Activated T-helper 17 cell treated with anti-CD3 and anti-CD28 coated beads, Interleukin-2, amount 50 U/mL, for 72 hours (primary cell): Measurements from ENCODE around the gene RNF214. TPM values are rescaled to one million over a fixed set of nuclear protein-coding genes. Genes with fewer than 3 reads are reported as not detected.

Source experiments
- ATAC-seq: fragments of 150-1000 bp; cut with Tn5 transposase; replicated peaks from 2 replicates; pipeline ENCODE4 v1.10.0; 2021; ENCODE audit warnings: mild to moderate bottlenecking, moderate library complexity
- H3K27ac Mint-ChIP-seq: one replicate; pipeline ENCODE4 v1.8.0; 2022; ENCODE audit warnings: mixed read lengths
- H3K27me3 Mint-ChIP-seq: one replicate; pipeline ENCODE4 v1.8.0; 2022; ENCODE audit warnings: mixed read lengths
- H3K36me3 Mint-ChIP-seq: one replicate; pipeline ENCODE4 v1.8.0; 2022; ENCODE audit warnings: low read depth, mild to moderate bottlenecking, mixed read lengths
- H3K4me1 Mint-ChIP-seq: one replicate; pipeline ENCODE4 v1.8.0; 2022; ENCODE audit warnings: mixed read lengths
- H3K4me3 Mint-ChIP-seq: one replicate; pipeline ENCODE4 v1.8.0; 2022; ENCODE audit warnings: mild to moderate bottlenecking, mixed read lengths
- H3K9me3 Mint-ChIP-seq: one replicate; pipeline ENCODE4 v1.8.0; 2022; ENCODE audit warnings: mixed read lengths
- total RNA-seq, 2 donors: library from RNA; stranded (reverse); gene quantifications; one replicate each; pipeline ENCODE4 v1.2.3, GENCODE V29; 2022

RNF214 gene
- total RNA-seq, 2 donors from 2014 or later: 15.3 to 18.6 TPM

DNA sequence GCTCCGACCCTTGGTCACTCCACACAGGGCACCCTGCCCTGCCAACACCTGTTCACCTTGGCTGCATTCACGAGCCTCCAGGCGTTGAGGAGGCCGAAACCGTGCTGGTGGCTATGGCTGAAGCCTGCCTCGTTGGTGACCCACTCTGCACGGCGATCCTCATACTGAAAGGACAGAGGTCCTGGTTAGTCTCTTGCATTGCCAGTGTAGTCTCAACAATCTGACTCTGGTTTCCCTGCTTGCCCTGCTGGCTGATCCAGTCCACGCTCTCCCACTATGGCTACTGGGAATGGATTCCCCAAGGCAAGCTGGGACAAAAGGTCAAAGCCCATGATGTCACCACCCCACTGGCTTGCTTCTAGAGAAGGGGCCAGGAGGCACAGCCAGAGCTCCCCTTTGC, 13.5 kb upstream of the RNF214 start:
- no peaks in the 10 kb centered on the region for H3K9me3 Mint-ChIP-seq
- H3K4me1 Mint-ChIP-seq: peaks cover 4% of the 10 kb centered on the region
- peaks cover 100% of the 10 kb centered on the region for H3K36me3 Mint-ChIP-seq
- H3K27me3 Mint-ChIP-seq: no peaks in the 10 kb centered on the region
- peak overlapping the region; percentile 25 for H3K27ac Mint-ChIP-seq
- H3K4me3 Mint-ChIP-seq: no peak overlapping the region
- ATAC-seq: no peak

DNA sequence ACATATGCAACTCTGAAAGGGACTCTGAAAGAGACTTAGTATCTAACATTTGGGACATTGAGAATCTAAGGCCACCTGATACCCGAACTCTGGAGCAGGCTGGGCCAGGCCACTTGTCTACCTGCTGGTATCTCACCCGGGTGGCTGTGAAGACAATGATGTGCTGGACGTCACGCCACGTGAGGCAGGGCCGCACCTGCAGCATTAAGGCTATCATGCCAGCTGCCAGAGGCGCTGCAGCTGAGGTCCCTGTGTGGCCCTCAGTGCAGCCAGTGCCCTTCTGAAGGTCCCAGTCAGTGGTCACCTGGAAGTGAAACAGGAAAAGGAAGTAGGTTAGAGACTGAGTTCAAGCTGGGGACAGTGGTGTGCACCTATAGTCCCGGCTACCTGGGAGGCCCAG, 13.0 kb upstream of the RNF214 start:
- Mint-ChIP-seq H3K27ac (peak overlapping the region; percentile 25), H3K4me1 (peaks cover 4% of the 10 kb centered on the region), H3K4me3 (no peak overlapping the region), H3K9me3 (no peaks in the 10 kb centered on the region), H3K27me3 (no peaks in the 10 kb centered on the region), H3K36me3 (peaks cover 100% of the 10 kb centered on the region)
- ATAC-seq: no peak

DNA sequence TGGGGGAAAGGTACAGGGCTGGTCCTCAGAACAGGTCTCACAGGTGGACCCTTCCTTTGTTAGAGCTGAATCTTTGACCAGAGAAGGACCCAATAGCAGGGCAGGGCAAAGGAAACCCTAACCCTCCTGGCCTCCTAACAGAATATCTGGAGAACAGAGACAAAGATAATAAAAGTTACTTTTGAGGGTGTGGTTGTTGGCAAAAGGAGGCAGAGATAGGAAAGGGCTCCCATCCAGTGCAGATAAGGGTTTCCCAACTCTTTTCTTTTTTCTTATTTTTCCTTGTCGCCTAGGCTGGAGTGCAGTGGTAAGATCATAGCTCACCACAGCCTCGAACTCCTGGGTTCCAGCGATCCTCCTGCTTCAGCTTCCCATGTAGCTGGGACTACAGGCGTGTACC, 12.5 kb upstream of the RNF214 start:
- H3K9me3 Mint-ChIP-seq: no peaks in the 10 kb centered on the region
- ATAC-seq: no peak
- no peaks in the 10 kb centered on the region for H3K27me3 Mint-ChIP-seq
- H3K4me1 Mint-ChIP-seq: peaks cover 4% of the 10 kb centered on the region
- H3K27ac Mint-ChIP-seq: peak overlapping the region; percentile 85
- H3K36me3 Mint-ChIP-seq: peaks cover 100% of the 10 kb centered on the region
- no peak overlapping the region for H3K4me3 Mint-ChIP-seq

DNA sequence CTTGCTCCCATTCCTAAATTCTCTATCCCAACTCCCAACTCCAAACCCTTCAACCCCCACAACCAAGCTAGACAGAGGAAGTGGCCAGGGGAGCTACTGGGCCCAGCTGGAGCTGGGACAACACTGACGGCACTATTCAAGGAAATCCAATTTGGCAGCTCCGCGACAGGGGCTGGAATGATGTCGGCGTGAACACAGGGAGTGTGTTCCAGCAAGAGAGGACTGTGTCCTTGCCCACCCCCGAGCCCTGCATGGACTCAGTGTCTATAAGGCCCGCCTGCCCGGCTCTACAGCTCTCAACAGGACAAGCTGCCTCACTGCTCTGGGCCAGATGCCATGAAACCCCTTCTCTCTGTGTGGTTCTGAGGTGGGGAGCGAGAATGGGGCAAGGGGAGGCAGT, 11.9 kb upstream of the RNF214 start:
- H3K27ac Mint-ChIP-seq: peak overlapping the region; percentile 85
- H3K27me3 Mint-ChIP-seq: no peaks in the 10 kb centered on the region

DNA sequence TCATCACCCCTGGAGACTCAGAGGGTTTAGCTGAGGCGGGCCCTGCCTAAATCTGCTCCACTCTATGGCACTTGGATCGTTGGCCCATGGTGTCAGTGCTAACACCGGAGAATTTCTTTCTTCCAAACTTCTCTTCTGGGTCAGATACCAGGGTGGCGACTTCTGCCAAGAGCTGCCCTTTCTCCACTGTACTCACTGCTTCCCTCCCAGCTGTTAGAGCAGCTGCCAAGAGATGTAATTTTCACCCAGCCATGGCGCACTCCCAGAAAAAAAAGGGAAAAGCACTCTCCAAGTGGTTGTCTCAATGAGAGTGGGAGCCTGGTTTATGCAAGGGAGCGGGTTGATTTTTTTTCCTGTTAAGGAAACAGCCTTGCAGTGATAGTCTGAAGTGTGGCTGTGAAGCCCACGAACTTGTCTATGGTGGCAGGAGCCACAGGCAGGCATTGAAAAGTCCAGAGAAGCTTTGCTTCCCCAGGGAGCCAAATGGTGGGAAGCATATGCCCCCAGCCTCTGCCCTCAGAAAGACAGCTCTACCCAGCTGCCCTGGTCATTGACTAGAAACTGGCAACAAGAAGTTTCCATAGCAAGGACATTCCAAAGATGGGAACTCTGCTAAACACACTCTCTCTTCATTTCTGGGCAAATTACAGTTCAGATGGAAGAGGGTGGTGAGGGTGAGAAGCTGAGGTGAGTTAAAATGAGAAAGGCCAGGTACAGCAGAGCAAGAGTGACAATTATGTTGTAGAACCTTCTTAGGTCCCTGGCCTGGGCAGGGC, 11.3 kb upstream of the RNF214 start:
- peaks cover 100% of the 10 kb centered on the region for H3K36me3 Mint-ChIP-seq

More for the DNA sequence above, 11.9 kb upstream of the RNF214 start:
- H3K36me3 Mint-ChIP-seq: peaks cover 100% of the 10 kb centered on the region
- no peak overlapping the region for H3K4me3 Mint-ChIP-seq
- H3K9me3 Mint-ChIP-seq: no peaks in the 10 kb centered on the region
- H3K4me1 Mint-ChIP-seq: peaks cover 4% of the 10 kb centered on the region
- ATAC-seq: no peak

DNA sequence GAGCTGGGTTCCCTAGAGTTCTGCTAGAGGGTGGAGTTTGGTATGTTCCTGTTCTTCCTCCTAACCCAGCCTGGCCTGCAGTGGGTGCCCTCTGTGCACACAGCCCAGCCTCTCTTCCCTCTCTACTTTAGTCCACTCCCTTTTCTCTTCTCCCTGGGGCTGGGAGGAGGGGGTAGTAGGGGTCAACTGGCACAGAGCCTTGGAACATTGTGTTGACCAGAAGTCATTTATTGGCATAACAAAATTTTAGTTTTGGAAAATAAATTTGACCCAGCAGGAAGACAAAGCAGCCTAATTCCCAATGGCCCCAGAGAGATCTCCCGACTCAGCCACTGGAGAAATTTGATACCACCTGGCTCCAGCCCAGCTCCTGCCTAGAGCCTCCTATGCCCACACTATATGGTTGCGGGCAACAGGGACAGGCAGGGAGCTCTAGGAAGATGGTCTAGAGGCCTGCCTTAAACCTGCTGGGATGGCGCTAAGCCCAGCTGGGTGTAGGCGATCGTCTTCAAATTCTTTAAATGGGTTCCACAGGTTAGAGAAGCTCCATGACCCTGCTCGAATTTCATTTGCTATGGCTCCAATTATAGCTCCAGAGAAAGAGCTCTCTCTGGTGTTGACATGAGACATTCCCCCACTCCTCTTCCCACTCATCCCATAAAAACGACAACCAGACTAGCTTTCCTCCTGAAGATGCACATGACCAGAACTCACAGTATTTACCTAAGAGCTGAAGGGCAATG, 10.5 kb upstream of the RNF214 start:
- Mint-ChIP-seq H3K27ac (peak overlapping the region; percentile 38), H3K4me3 (no peak overlapping the region), H3K36me3 (peaks cover 100% of the 10 kb centered on the region), H3K4me1 (peaks cover 9% of the 10 kb centered on the region), H3K27me3 (no peaks in the 10 kb centered on the region), H3K9me3 (no peaks in the 10 kb centered on the region)
- ATAC-seq: no peak

More for the DNA sequence above, 11.3 kb upstream of the RNF214 start:
- H3K4me3 Mint-ChIP-seq: no peak overlapping the region
- no peak for ATAC-seq
- no peaks in the 10 kb centered on the region for H3K9me3 Mint-ChIP-seq
- H3K27ac Mint-ChIP-seq: peak overlapping the region; percentile 38
- peaks cover 4% of the 10 kb centered on the region for H3K4me1 Mint-ChIP-seq
- H3K27me3 Mint-ChIP-seq: no peaks in the 10 kb centered on the region

DNA sequence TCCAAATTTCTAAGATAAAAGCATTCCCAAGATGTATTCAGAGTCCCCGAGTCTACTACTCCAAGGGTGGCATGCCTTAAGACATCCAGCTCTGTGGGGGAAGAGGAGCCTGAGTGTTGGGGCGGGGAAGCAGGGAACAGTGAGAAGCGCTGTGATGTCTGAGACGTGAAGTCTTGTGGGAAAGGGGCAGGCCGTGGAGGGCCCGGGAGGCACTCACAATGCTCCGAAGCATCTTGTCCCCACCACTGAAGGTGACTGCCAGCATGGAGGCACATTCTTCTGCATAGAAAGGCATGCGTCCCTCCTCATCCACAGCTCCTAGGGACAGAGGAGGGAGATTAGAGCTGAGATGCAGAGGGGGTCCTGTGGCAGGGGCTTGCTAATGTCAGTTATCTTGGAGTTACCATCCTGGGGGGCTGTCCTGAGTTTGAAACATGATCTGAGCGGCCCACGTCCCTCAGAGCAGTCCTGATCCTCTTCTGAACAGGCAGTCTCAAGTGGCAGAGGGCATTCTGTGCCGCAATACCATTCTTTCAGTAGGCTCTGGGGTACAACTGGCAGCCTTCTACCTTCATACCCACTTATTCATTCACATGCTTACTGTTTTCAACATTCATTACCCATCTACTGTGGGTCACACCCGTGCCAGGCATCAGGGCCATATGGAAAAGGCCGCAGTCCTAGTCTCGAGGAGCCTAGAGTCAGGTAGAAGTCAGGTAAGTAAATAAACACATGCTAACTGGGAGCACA, 9.3 kb upstream of the RNF214 start:
- no peak for ATAC-seq
- Mint-ChIP-seq H3K27ac (no peak overlapping the region), H3K4me3 (no peak overlapping the region), H3K36me3 (peaks cover 100% of the 10 kb centered on the region), H3K27me3 (no peaks in the 10 kb centered on the region), H3K9me3 (no peaks in the 10 kb centered on the region), H3K4me1 (peaks cover 11% of the 10 kb centered on the region)

DNA sequence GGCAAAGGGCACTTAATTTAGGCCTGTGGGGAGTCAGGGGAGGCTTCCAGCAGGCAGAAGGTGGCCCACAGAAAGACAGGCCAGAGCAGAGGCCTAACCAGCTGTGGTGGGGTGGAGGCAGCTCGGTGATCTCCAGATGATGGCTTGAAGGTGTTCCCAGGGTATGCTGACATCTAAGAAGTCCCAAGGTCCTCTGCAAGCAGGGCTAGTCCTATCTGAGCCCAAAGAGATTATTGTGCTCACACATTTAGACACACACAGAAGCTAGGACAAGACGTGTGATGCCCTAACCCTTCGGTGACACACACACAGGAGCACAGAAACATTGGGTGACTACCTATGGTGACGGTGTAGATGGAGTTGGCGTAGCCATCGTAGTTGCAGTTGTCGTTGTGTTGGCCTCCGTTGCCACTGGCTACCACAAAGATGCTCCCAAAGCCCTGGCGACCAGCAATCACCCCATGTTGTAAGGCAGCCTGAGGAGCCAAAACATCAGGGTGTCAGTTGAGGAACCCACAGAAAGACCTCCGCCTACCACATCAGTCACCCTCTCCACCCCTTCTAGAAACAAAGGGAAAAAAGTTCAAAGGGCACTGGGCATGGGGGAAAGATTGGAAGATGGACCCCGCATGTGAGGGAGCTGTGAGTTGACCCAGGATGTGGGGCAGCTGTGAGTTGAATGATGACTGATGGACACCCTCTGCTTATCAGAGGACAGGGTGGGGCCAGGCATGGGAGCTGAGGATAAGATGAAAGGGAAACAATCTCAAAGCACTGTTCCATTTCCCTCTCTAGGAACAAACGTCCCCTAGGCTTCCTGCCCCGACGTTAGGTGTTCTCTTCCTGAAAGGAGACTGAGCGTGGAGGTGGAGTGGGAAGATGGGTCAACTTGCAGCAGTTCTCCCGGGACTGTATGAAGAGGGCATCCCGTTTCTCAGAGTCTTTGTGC, 8.5 kb upstream of the RNF214 start:
- H3K27ac Mint-ChIP-seq: no peak overlapping the region
- no peak overlapping the region for H3K4me3 Mint-ChIP-seq
- no peaks in the 10 kb centered on the region for H3K27me3 Mint-ChIP-seq
- ATAC-seq: no peak
- H3K9me3 Mint-ChIP-seq: no peaks in the 10 kb centered on the region
- peaks cover 100% of the 10 kb centered on the region for H3K36me3 Mint-ChIP-seq
- H3K4me1 Mint-ChIP-seq: peaks cover 16% of the 10 kb centered on the region

DNA sequence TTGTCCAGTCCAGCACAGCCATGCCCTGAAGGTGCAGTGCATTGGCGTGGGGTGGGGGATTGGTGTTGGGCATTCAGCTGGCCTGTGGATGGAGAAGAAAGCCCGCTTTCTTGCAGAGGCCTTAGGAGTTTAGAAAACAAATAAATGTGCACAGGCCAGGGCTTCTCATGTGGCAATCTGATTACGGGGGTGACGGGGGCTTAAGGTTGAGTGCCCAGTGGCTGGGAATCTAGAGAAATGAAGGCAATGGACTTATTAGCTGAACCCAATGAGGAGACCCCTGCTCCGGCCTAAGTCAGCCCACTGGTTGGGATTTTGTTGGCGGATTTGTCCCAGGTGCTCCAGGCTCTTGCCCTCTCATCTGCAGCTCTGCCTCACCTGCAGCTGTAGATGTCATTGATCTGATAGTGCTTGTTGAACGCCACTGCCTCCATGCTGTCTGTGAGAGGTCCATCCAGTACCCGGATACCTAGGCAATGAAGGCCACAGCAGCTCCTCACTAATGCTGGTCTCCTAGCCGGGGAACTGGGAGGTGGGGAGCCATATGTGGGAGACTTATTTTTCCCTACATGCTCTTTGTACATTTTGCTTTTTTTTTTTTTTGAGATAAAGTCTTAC, 6.8 kb upstream of the RNF214 start:
- Mint-ChIP-seq H3K27me3 (no peaks in the 10 kb centered on the region), H3K4me1 (peaks cover 26% of the 10 kb centered on the region), H3K4me3 (no peak overlapping the region), H3K36me3 (peaks cover 100% of the 10 kb centered on the region), H3K9me3 (no peaks in the 10 kb centered on the region), H3K27ac (no peak overlapping the region)
- no peak for ATAC-seq

DNA sequence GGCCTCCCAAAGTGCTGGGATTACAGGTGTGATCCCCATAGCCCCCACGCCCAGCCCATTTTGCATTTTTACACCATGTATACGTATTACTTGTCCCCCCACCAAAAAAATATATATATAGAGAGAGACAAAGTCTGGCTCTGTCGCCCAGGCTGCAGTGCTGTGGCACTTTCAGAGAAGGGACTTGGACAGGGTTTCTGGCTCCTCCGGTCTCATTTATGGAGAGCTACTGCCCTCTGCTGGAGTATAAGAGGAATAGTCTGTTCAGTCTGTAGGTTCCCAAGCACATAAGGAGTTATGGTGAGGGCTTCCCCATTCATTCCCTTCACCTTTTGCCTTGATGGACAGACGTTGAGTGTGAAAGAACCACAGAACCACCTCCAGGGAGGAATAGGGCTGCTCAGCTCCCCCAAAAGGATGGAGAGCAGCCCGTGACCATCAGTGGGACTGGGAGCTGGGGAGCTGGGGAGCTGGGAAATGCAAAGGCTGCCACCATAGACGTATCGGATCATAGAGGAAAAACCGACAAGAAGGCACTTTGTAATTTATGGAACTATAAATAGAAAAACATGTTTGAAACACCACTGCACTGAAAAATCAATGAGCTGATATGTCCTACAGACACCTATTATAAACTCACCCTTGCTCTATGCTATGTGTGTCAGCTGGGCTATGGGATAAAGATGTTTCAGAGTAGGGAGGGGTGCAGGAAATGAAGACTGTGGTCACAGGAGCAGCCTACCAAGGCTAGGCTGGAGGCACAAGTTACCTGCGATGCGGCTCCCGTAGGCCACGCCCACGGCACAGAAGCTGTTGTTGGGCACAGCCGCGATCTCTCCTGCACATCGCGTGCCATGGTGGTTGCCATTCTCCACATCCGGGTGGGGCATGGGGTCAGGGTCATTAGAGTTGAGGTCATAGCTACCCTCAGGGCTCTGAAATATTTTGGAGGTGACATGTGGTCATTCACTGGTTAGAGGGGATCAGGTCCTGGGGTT, 5.8 kb upstream of the RNF214 start:
- Mint-ChIP-seq H3K4me1 (peaks cover 27% of the 10 kb centered on the region), H3K4me3 (peak overlapping the region; percentile 9), H3K27me3 (no peaks in the 10 kb centered on the region), H3K27ac (peak overlapping the region; percentile 43), H3K9me3 (no peaks in the 10 kb centered on the region), H3K36me3 (peaks cover 100% of the 10 kb centered on the region)
- peak; percentile 52 for ATAC-seq

DNA sequence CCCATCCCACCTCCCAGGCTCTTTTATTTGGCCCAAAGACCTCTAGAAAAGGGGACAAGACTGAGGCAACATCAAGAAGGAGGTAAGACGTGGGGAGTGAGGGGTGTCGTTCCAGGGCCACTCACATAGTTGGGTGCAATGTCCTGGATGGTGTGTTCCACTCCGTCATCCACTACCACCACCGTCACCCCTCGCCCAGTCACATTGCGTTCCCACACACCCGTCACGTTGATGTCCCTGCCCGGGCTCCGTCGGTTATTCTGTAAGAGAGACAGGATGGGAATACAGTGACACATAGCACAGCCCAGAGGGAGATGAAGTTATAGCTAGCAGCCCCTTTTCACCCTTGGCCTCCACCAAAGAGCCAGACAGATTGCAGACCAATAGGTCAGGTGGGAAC, 4.4 kb upstream of the RNF214 start:
- Mint-ChIP-seq H3K4me1 (peaks cover 27% of the 10 kb centered on the region), H3K9me3 (no peaks in the 10 kb centered on the region), H3K36me3 (peaks cover 90% of the 10 kb centered on the region), H3K4me3 (peak overlapping the region; percentile 13), H3K27me3 (no peaks in the 10 kb centered on the region), H3K27ac (peak overlapping the region; percentile 98)
- ATAC-seq: no peak

DNA sequence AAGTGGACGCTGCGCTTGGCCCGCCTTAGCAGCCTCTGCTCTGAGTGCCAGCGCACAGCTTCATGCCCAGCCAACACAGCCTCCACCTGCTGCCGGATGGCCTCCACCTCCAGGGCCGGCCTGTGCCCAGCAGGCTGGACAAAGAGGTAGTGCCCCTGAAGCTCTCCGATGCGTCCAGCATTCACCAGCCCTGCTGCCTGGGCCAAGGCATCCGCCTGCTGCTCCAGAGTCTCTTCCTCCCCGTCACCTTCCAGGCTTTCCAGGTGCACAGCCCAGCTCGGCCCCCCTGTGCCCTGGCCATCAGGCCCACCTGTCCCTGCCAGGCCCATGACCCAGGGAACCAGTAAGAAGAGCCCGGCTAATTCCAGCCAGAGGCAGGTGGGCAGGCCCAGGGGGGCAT, 3.1 kb upstream of the RNF214 start:
- no peaks in the 10 kb centered on the region for H3K9me3 Mint-ChIP-seq
- ATAC-seq: no peak
- H3K4me3 Mint-ChIP-seq: peak overlapping the region; percentile 89
- H3K27me3 Mint-ChIP-seq: no peaks in the 10 kb centered on the region
- peaks cover 33% of the 10 kb centered on the region for H3K4me1 Mint-ChIP-seq
- H3K27ac Mint-ChIP-seq: peak overlapping the region; percentile 98
- H3K36me3 Mint-ChIP-seq: peaks cover 77% of the 10 kb centered on the region
